Neural cell (in vitro differentiated cells): Measurements from ENCODE around the gene RSPO4. TPM values are rescaled to one million over a fixed set of nuclear protein-coding genes. Genes with fewer than 3 reads are reported as not detected.

ENCODE experiments used
- H2AFZ ChIP-seq: fragments of 200-600, 300-800 bp; sonication (generic), shearing (Covaris generic); 2 replicates; pipeline ENCODE4 v1.6.0; 2014; ENCODE audit warnings: low read depth, mild to moderate bottlenecking, antibody characterized with exemption, low read length, moderate library complexity
- H3F3A ChIP-seq: fragments of 200-600 bp; shearing (Covaris generic); 2 replicates; pipeline ENCODE4 v1.6.1; 2016; ENCODE audit warnings: mild to moderate bottlenecking, moderate library complexity, mixed read lengths, antibody characterized with exemption, low read length; ENCODE audit not compliant: insufficient read depth, poor library complexity, severe bottlenecking
- H3K27ac ChIP-seq: fragments of 200-600, 300-800 bp; sonication (generic), shearing (Covaris generic); 2 replicates; pipeline ENCODE4 v1.5.1; 2014; ENCODE audit warnings: mild to moderate bottlenecking, low read length, moderate library complexity
- H3K27me3 ChIP-seq: fragments of 300-800, 200-600 bp; sonication (generic), shearing (Covaris generic); 2 replicates; pipeline ENCODE4 v1.6.0; 2014; ENCODE audit warnings: mild to moderate bottlenecking, low read depth, low read length, moderate library complexity; ENCODE audit not compliant: insufficient read depth
- H3K36me3 ChIP-seq: fragments of 300-800, 200-600 bp; sonication (generic), shearing (Covaris generic); 2 replicates; pipeline ENCODE4 v1.5.1; 2014; ENCODE audit warnings: mild to moderate bottlenecking, antibody characterized with exemption, low read length, moderate library complexity; ENCODE audit not compliant: insufficient read depth
- H3K4me2 ChIP-seq: fragments of 300-800, 200-600 bp; sonication (generic), shearing (Covaris generic); 2 replicates; pipeline ENCODE4 v1.6.0; 2014; ENCODE audit warnings: mild to moderate bottlenecking, low read length
- H3K4me3 ChIP-seq: fragments of 300-800, 200-600 bp; sonication (generic), shearing (Covaris generic); 2 replicates; pipeline ENCODE4 v1.5.1; 2014; ENCODE audit warnings: mild to moderate bottlenecking, low read length, moderate library complexity
- H3K79me2 ChIP-seq: fragments of 200-600 bp; shearing (Covaris generic); replicated peaks from 2 replicates; pipeline ENCODE4 v1.6.0; 2014; ENCODE audit warnings: mild to moderate bottlenecking, low read length, moderate library complexity; ENCODE audit not compliant: insufficient read depth
- H3K9ac ChIP-seq: fragments of 300-800, 200-600 bp; sonication (generic), shearing (Covaris generic); 2 replicates; pipeline ENCODE4 v1.6.1; 2016; ENCODE audit warnings: mild to moderate bottlenecking, low read length, mixed read lengths
- H3K9me2 ChIP-seq: fragments of 200-600 bp; shearing (Covaris generic); 2 replicates; pipeline ENCODE4 v1.6.1; 2016; ENCODE audit warnings: mild to moderate bottlenecking, low read length, mixed read lengths; ENCODE audit not compliant: insufficient read depth
- H3K9me3 ChIP-seq: fragments of 200-600, 300-800 bp; sonication (generic), shearing (Covaris generic); 2 replicates; pipeline ENCODE4 v1.6.1; 2016; ENCODE audit warnings: mild to moderate bottlenecking, mixed run types, low read length, moderate library complexity, mixed read lengths
- H4K20me1 ChIP-seq: fragments of 200-600 bp; shearing (Covaris generic); 2 replicates; pipeline ENCODE4 v1.6.1; 2016; ENCODE audit warnings: mild to moderate bottlenecking, mixed run types; ENCODE audit not compliant: insufficient read depth
- CTCF ChIP-seq: fragments of 450-650 bp; IDR thresholded peaks from 2 replicates; pipeline ENCODE4 v1.5.1; 2014; ENCODE audit warnings: antibody characterized with exemption, mild to moderate bottlenecking, moderate library complexity; ENCODE audit not compliant: poor library complexity, severe bottlenecking
- EP300 ChIP-seq: fragments of 450-650 bp; conservative IDR thresholded peaks from 2 replicates; pipeline ENCODE4 v1.6.1; 2014; ENCODE audit warnings: antibody characterized with exemption, mild to moderate bottlenecking, moderate library complexity; ENCODE audit not compliant: poor library complexity, severe bottlenecking
- EZH2 ChIP-seq: fragments of 200-600, 300-800 bp; shearing (Covaris generic), sonication (generic); IDR thresholded peaks from 2 replicates; pipeline ENCODE4 v1.6.1; 2014; ENCODE audit warnings: antibody characterized with exemption, low read length, borderline replicate concordance, mild to moderate bottlenecking; ENCODE audit not compliant: insufficient read depth, poor library complexity, severe bottlenecking
- MXI1 ChIP-seq: fragments of 450-650 bp; conservative IDR thresholded peaks from 2 replicates; pipeline ENCODE4 v1.6.1; 2014; ENCODE audit warnings: antibody characterized with exemption, mild to moderate bottlenecking; ENCODE audit not compliant: poor library complexity, severe bottlenecking
- POLR2AphosphoS5 ChIP-seq: IDR thresholded peaks from 2 replicates; pipeline ENCODE4 v1.6.1; 2012
- RAD21 ChIP-seq: fragments of 450-650 bp; conservative IDR thresholded peaks from 2 replicates; pipeline ENCODE4 v1.6.1; 2014; ENCODE audit warnings: antibody characterized with exemption, mild to moderate bottlenecking, moderate library complexity
- SMC3 ChIP-seq: fragments of 450-650 bp; conservative IDR thresholded peaks from 2 replicates; pipeline ENCODE4 v1.6.1; 2014; ENCODE audit warnings: antibody characterized with exemption, mild to moderate bottlenecking, moderate library complexity; ENCODE audit not compliant: poor library complexity
- TAF1 ChIP-seq: IDR thresholded peaks from 2 replicates; pipeline ENCODE4 v1.6.1; 2012; ENCODE audit warnings: low read depth
- polyA plus RNA-seq: library from polyadenylated mRNA; depleted of rRNA; stranded (reverse); fragments of >200 nt; gene quantifications from 2 replicates; pipeline ENCODE4 v1.2.3, GENCODE V29; 2014
- TF ChIP-seq, protein P1 (sequence below): IDR thresholded peaks from 2 replicates; pipeline ENCODE4 v1.6.1; 2012; ENCODE audit warnings: borderline replicate concordance

RSPO4 gene
- polyA plus RNA-seq, 1 donor from 2014 or later, result 0.19 TPM

DNA sequence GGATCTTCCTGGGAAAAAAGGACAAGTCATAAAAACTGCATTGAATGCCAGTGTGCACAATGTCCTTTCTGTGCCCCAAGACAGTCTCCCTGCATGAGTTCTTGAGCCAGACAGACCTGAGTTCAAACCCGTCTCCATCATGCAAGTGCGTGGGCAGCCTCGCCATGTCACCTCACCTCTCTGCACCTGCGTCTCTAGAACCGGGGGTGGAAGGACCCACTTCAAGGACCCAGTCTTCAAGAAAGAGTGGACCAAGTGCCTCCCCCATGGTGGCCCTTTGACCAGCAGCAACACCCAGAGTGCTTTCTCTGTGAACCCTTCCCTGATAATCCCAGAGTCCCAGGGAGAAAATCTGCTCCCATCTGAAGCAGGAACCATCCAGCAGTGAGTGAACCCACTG lies 62.5 kb downstream of the RSPO4 start:
- Histone ChIP-seq H3F3A (no peaks in the 10 kb centered on the region), H4K20me1 (no peaks in the 10 kb centered on the region), H3K9ac (no peak overlapping the region), H3K27me3 (no peaks in the 10 kb centered on the region), H3K9me3 (no peaks in the 10 kb centered on the region), H2AFZ (no peak overlapping the region), H3K4me3 (no peak overlapping the region), H3K27ac (no peak overlapping the region), H3K9me2 (no peaks in the 10 kb centered on the region), H3K4me2 (no peak overlapping the region), H3K36me3 (no peaks in the 10 kb centered on the region), H3K79me2 (no peaks in the 10 kb centered on the region)
- TF ChIP-seq EZH2 (no peak), MXI1 (no peak), CTCF (no peak), EP300 (no peak), TAF1 (no peak), POLR2AphosphoS5 (no peak), RAD21 (no peak), SMC3 (no peak)
- TF ChIP-seq, protein P1, sequence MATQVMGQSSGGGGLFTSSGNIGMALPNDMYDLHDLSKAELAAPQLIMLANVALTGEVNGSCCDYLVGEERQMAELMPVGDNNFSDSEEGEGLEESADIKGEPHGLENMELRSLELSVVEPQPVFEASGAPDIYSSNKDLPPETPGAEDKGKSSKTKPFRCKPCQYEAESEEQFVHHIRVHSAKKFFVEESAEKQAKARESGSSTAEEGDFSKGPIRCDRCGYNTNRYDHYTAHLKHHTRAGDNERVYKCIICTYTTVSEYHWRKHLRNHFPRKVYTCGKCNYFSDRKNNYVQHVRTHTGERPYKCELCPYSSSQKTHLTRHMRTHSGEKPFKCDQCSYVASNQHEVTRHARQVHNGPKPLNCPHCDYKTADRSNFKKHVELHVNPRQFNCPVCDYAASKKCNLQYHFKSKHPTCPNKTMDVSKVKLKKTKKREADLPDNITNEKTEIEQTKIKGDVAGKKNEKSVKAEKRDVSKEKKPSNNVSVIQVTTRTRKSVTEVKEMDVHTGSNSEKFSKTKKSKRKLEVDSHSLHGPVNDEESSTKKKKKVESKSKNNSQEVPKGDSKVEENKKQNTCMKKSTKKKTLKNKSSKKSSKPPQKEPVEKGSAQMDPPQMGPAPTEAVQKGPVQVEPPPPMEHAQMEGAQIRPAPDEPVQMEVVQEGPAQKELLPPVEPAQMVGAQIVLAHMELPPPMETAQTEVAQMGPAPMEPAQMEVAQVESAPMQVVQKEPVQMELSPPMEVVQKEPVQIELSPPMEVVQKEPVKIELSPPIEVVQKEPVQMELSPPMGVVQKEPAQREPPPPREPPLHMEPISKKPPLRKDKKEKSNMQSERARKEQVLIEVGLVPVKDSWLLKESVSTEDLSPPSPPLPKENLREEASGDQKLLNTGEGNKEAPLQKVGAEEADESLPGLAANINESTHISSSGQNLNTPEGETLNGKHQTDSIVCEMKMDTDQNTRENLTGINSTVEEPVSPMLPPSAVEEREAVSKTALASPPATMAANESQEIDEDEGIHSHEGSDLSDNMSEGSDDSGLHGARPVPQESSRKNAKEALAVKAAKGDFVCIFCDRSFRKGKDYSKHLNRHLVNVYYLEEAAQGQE, result no peak

- H3K36me3 ChIP-seq, result no peaks in the 10 kb centered on the region
- no peaks in the 10 kb centered on the region for H4K20me1 ChIP-seq
- H2AFZ ChIP-seq, result no peak overlapping the region
- no peak overlapping the region for H3K9ac ChIP-seq
- H3K27ac ChIP-seq, result no peak overlapping the region
- H3K9me3 ChIP-seq, result no peaks in the 10 kb centered on the region
- no peak overlapping the region for H3K4me2 ChIP-seq
- no peaks in the 10 kb centered on the region for H3K27me3 ChIP-seq
- H3F3A ChIP-seq, result no peaks in the 10 kb centered on the region
- no peak overlapping the region for H3K4me3 ChIP-seq
- TF ChIP-seq POLR2AphosphoS5 (no peak), EZH2 (no peak)
- no peaks in the 10 kb centered on the region for H3K79me2 ChIP-seq
- H3K9me2 ChIP-seq, result no peaks in the 10 kb centered on the region
These were observed 67.8 kb downstream of the RSPO4 start for GRCh38 chr20:934186-934840.
